ENCODE data around the gene ACP1.

ACP1 gene

GRCh38 chr2:257429-257828, 7.3 kb upstream of the ACP1 start:
- Histone ChIP-seq H3K4me2 (ENCODE audit: low read length) (no peak overlapping the region), H3K27me3 (ENCODE audit: control insufficient read depth, insufficient read depth, low read length) (no peaks in the 10 kb centered on the region), H3K9me3 (replicated peaks; ENCODE audit: low read length) (no peaks in the 10 kb centered on the region), H3K4me3 (ENCODE audit: low read length) (no peak overlapping the region), H3K9ac (ENCODE audit: low read depth, low read length) (no peak overlapping the region), H3K36me3 (ENCODE audit: insufficient read depth, low read length) (peaks cover 7% of the 10 kb centered on the region), H3K4me1 (ENCODE audit: control insufficient read depth, insufficient read depth, low read length) (no peaks in the 10 kb centered on the region)

- Histone ChIP-seq H3K27me3 (ENCODE audit: control insufficient read depth, insufficient read depth, low read length) (no peaks in the 10 kb centered on the region), H3K36me3 (ENCODE audit: insufficient read depth, low read length) (peaks cover 7% of the 10 kb centered on the region), H3K4me2 (ENCODE audit: low read length) (no peak overlapping the region), H3K9me3 (replicated peaks; ENCODE audit: low read length) (no peaks in the 10 kb centered on the region), H3K4me3 (ENCODE audit: low read length) (no peak overlapping the region), H3K9ac (ENCODE audit: low read depth, low read length) (no peak overlapping the region), H3K4me1 (ENCODE audit: control insufficient read depth, insufficient read depth, low read length) (no peaks in the 10 kb centered on the region)
Measured at GRCh38 chr2:257842-258241, 6.9 kb upstream of the ACP1 start.

- no peaks in the 10 kb centered on the region for H3K9me3 ChIP-seq (replicated peaks; ENCODE audit: low read length)
Measured at GRCh38 chr2:258933-259332, 5.8 kb upstream of the ACP1 start.

GRCh38 chr2:259789-260331, 4.9 kb upstream of the ACP1 start:
- Histone ChIP-seq H3K4me2 (ENCODE audit: low read length) (no peak overlapping the region), H3K4me1 (ENCODE audit: control insufficient read depth, insufficient read depth, low read length) (peaks cover 8% of the 10 kb centered on the region), H3K9me3 (replicated peaks; ENCODE audit: low read length) (no peaks in the 10 kb centered on the region), H3K36me3 (ENCODE audit: insufficient read depth, low read length) (peaks cover 7% of the 10 kb centered on the region), H3K4me3 (ENCODE audit: low read length) (no peak overlapping the region), H3K9ac (ENCODE audit: low read depth, low read length) (no peak overlapping the region), H3K27me3 (ENCODE audit: control insufficient read depth, insufficient read depth, low read length) (no peaks in the 10 kb centered on the region)

More at GRCh38 chr2:258933-259332, 5.8 kb upstream of the ACP1 start:
- Histone ChIP-seq H3K36me3 (ENCODE audit: insufficient read depth, low read length) (peaks cover 7% of the 10 kb centered on the region), H3K4me3 (ENCODE audit: low read length) (no peak overlapping the region), H3K4me2 (ENCODE audit: low read length) (no peak overlapping the region), H3K27me3 (ENCODE audit: control insufficient read depth, insufficient read depth, low read length) (no peaks in the 10 kb centered on the region), H3K9ac (ENCODE audit: low read depth, low read length) (no peak overlapping the region), H3K4me1 (ENCODE audit: control insufficient read depth, insufficient read depth, low read length) (peaks cover 6% of the 10 kb centered on the region)

- Histone ChIP-seq H3K9ac (ENCODE audit: low read depth, low read length) (no peak overlapping the region), H3K36me3 (ENCODE audit: insufficient read depth, low read length) (peaks cover 7% of the 10 kb centered on the region), H3K4me1 (ENCODE audit: control insufficient read depth, insufficient read depth, low read length) (peaks cover 10% of the 10 kb centered on the region), H3K4me3 (ENCODE audit: low read length) (no peak overlapping the region), H3K4me2 (ENCODE audit: low read length) (no peak overlapping the region), H3K9me3 (replicated peaks; ENCODE audit: low read length) (no peaks in the 10 kb centered on the region), H3K27me3 (ENCODE audit: control insufficient read depth, insufficient read depth, low read length) (no peaks in the 10 kb centered on the region)
Measured at GRCh38 chr2:260507-261161, 4.1 kb upstream of the ACP1 start.

- no peak overlapping the region for H3K9ac ChIP-seq (ENCODE audit: low read depth, low read length)
Measured at GRCh38 chr2:262117-262516, 2.6 kb upstream of the ACP1 start.

GRCh38 chr2:263022-263738, 1.6 kb upstream of the ACP1 start:
- peaks cover 11% of the 10 kb centered on the region for H3K36me3 ChIP-seq (ENCODE audit: insufficient read depth, low read length)
- H3K9me3 ChIP-seq (replicated peaks; ENCODE audit: low read length), result no peaks in the 10 kb centered on the region
- H3K9ac ChIP-seq (ENCODE audit: low read depth, low read length), result no peak overlapping the region
- peaks cover 20% of the 10 kb centered on the region for H3K4me1 ChIP-seq (ENCODE audit: control insufficient read depth, insufficient read depth, low read length)
- H3K4me3 ChIP-seq (ENCODE audit: low read length), result peak overlapping the region; percentile 92
- no peaks in the 10 kb centered on the region for H3K27me3 ChIP-seq (ENCODE audit: control insufficient read depth, insufficient read depth, low read length)
- H3K4me2 ChIP-seq (ENCODE audit: low read length), result peak overlapping the region; percentile 87

More at GRCh38 chr2:262117-262516, 2.6 kb upstream of the ACP1 start:
- Histone ChIP-seq H3K36me3 (ENCODE audit: insufficient read depth, low read length) (peaks cover 10% of the 10 kb centered on the region), H3K4me3 (ENCODE audit: low read length) (no peak overlapping the region), H3K4me2 (ENCODE audit: low read length) (no peak overlapping the region), H3K9me3 (replicated peaks; ENCODE audit: low read length) (no peaks in the 10 kb centered on the region), H3K27me3 (ENCODE audit: control insufficient read depth, insufficient read depth, low read length) (no peaks in the 10 kb centered on the region), H3K4me1 (ENCODE audit: control insufficient read depth, insufficient read depth, low read length) (peaks cover 20% of the 10 kb centered on the region)

GRCh38 chr2:263774-264492, 814 bp upstream of the ACP1 start, which contains the start of gene SH3YL1:
Gene SH3YL1 (minus strand): TSS chr2:264032. CDS start chr2:263984, 48 bp downstream.
- H3K9ac ChIP-seq (ENCODE audit: low read depth, low read length), result peak within 1 kb of the TSS; percentile 95
- no peaks in the 10 kb centered on the region for H3K27me3 ChIP-seq (ENCODE audit: control insufficient read depth, insufficient read depth, low read length)
- peaks cover 20% of the 10 kb centered on the region for H3K4me1 ChIP-seq (ENCODE audit: control insufficient read depth, insufficient read depth, low read length)
- peaks cover 5% of the 10 kb centered on the region for H3K36me3 ChIP-seq (ENCODE audit: insufficient read depth, low read length)
- no peaks in the 10 kb centered on the region for H3K9me3 ChIP-seq (replicated peaks; ENCODE audit: low read length)
- H3K4me2 ChIP-seq (ENCODE audit: low read length), result peak within 1 kb of the TSS; percentile 87
- peak within 1 kb of the TSS; percentile 92 for H3K4me3 ChIP-seq (ENCODE audit: low read length)

- Histone ChIP-seq H3K4me1 (ENCODE audit: control insufficient read depth, insufficient read depth, low read length) (peaks cover 20% of the 10 kb centered on the region), H3K4me3 (ENCODE audit: low read length) (no peak overlapping the region), H3K9ac (ENCODE audit: low read depth, low read length) (no peak overlapping the region), H3K36me3 (ENCODE audit: insufficient read depth, low read length) (peaks cover 20% of the 10 kb centered on the region), H3K4me2 (ENCODE audit: low read length) (no peak overlapping the region), H3K9me3 (replicated peaks; ENCODE audit: low read length) (no peaks in the 10 kb centered on the region), H3K27me3 (ENCODE audit: control insufficient read depth, insufficient read depth, low read length) (no peaks in the 10 kb centered on the region)
Measured at GRCh38 chr2:268323-268722, 3.6 kb downstream of the ACP1 start.

- Histone ChIP-seq H3K4me3 (ENCODE audit: low read length) (no peak overlapping the region), H3K4me1 (ENCODE audit: control insufficient read depth, insufficient read depth, low read length) (peaks cover 12% of the 10 kb centered on the region), H3K9ac (ENCODE audit: low read depth, low read length) (no peak overlapping the region), H3K4me2 (ENCODE audit: low read length) (no peak overlapping the region), H3K36me3 (ENCODE audit: insufficient read depth, low read length) (peaks cover 29% of the 10 kb centered on the region), H3K9me3 (replicated peaks; ENCODE audit: low read length) (no peaks in the 10 kb centered on the region), H3K27me3 (ENCODE audit: control insufficient read depth, insufficient read depth, low read length) (no peaks in the 10 kb centered on the region)
Measured at GRCh38 chr2:269356-270030, 4.7 kb downstream of the ACP1 start.

GRCh38 chr2:270861-271260, 6.1 kb downstream of the ACP1 start:
- H3K27me3 ChIP-seq (ENCODE audit: control insufficient read depth, insufficient read depth, low read length), result no peaks in the 10 kb centered on the region
- H3K4me3 ChIP-seq (ENCODE audit: low read length), result no peak overlapping the region
- peaks cover 8% of the 10 kb centered on the region for H3K4me1 ChIP-seq (ENCODE audit: control insufficient read depth, insufficient read depth, low read length)
- peaks cover 41% of the 10 kb centered on the region for H3K36me3 ChIP-seq (ENCODE audit: insufficient read depth, low read length)
- H3K9me3 ChIP-seq (replicated peaks; ENCODE audit: low read length), result no peaks in the 10 kb centered on the region
- H3K9ac ChIP-seq (ENCODE audit: low read depth, low read length), result no peak overlapping the region
- H3K4me2 ChIP-seq (ENCODE audit: low read length), result no peak overlapping the region

Measured in skeletal muscle satellite cell (primary cell).